Tibial nerve (tissue), 4 donors: ENCODE data around the gene PTGFRN. TPM values are rescaled to one million over a fixed set of nuclear protein-coding genes. Genes with fewer than 3 reads are reported as not detected.

Experiments
- DNase-seq, 2 donors: peaks; one replicate each; pipeline ENCODE4 v3.0.0-alpha.2; 2019; ENCODE audit warnings: low spot score in 2 of 2
- H3K27ac ChIP-seq, 4 donors: fragments of 200-600 bp; sonication (generic) in 3 of 4; one replicate each; pipeline ENCODE4 v1.5.1; 2017 to 2019; ENCODE audit warnings: mild to moderate bottlenecking in 1 of 4
- H3K27me3 ChIP-seq, 2 donors: fragments of 200-600 bp; sonication (generic) in 1 of 2; one replicate each; pipeline versions ENCODE4 v1.5.1 to v1.6.0; 2017 to 2019
- H3K36me3 ChIP-seq, 3 donors: fragments of 200-600 bp; sonication (generic); one replicate each; pipeline ENCODE4 v1.5.1; 2018 to 2019
- H3K4me1 ChIP-seq, 4 donors: fragments of 200-600 bp; sonication (generic) in 3 of 4; one replicate each; pipeline ENCODE4 v1.5.1; 2017 to 2019
- H3K4me3 ChIP-seq, 4 donors: fragments of 200-600 bp; sonication (generic) in 3 of 4; one replicate each; pipeline ENCODE4 v1.5.1; 2017 to 2019; ENCODE audit warnings: mild to moderate bottlenecking in 1 of 4, moderate library complexity in 1 of 4
- H3K9me3 ChIP-seq, 4 donors: fragments of 200-600 bp; sonication (generic) in 3 of 4; one replicate each; pipeline ENCODE4 v1.5.1; 2017 to 2019
- CTCF ChIP-seq, 5 experiments: fragments of 200-600 bp in 3 of 5; fragments of 450-650 bp in 2 of 5; sonication (generic) in 3 of 5; IDR thresholded peaks; one replicate each; pipeline ENCODE4 v1.5.1; 2016 to 2019; ENCODE audit warnings: antibody characterized with exemption in 5 of 5, mild to moderate bottlenecking in 3 of 5, moderate library complexity in 2 of 5
- EP300 ChIP-seq, 2 donors: sonication (generic); formaldehyde crosslinking; IDR thresholded peaks; one replicate each; pipeline ENCODE4 v1.6.1; 2017; ENCODE audit warnings: antibody characterized with exemption in 2 of 2, mild to moderate bottlenecking in 1 of 2
- POLR2A ChIP-seq, 2 donors: fragments of 450-650 bp; IDR thresholded peaks; one replicate each; pipeline ENCODE4 v1.6.1; 2017; ENCODE audit warnings: antibody characterized with exemption in 2 of 2, mild to moderate bottlenecking in 2 of 2, moderate library complexity in 2 of 2
- WGBS, 2 donors: methylation state at CpG; one replicate each; pipeline ENCODE4 v1.1.5; 2018; 5-methylcytosine and 5-hydroxymethylcytosine counted together
- total RNA-seq, 4 donors: library from RNA; depleted of rRNA; stranded (reverse); fragments of >200 nt; gene quantifications; one replicate each; pipeline ENCODE4 v1.1.0, GENCODE V29; 2016

Gene PTGFRN
- total RNA-seq, 4 donors from 2014 or later: 10.2 to 19.0 (median 14.7) TPM

- H3K27me3 ChIP-seq: no peaks in the 10 kb centered on the region
- H3K27ac ChIP-seq: no peak overlapping the region
- peaks cover 0 to 10% (median 0%) of the 10 kb centered on the region in 3 donors for H3K36me3 ChIP-seq
- peaks cover 0 to 8% (median 0%) of the 10 kb centered on the region in 4 donors for H3K4me1 ChIP-seq
- H3K9me3 ChIP-seq: no peaks in the 10 kb centered on the region
- no peak for TF ChIP-seq POLR2A (IDR thresholded peaks at IDR 0.05)
- DNase-seq: no peak
- WGBS, 2 donors: 74 to 79% methylated on average over 5 of the region's 5 CpGs
- H3K4me3 ChIP-seq: no peak overlapping the region
These were observed 35.7 kb downstream of the PTGFRN start for GRCh38 chr1:116945421-116945820.

- H3K27ac ChIP-seq: no peak overlapping the region
- 78 to 80% methylated on average over 1 of the region's 1 CpG for WGBS, 2 donors
- DNase-seq: no peak
- H3K4me1 ChIP-seq: peaks cover 0 to 10% (median 0%) of the 10 kb centered on the region in 4 donors
- no peaks in the 10 kb centered on the region for H3K27me3 ChIP-seq
- no peak overlapping the region for H3K4me3 ChIP-seq
- H3K36me3 ChIP-seq: peaks cover 0 to 10% (median 0%) of the 10 kb centered on the region in 3 donors
- no peaks in the 10 kb centered on the region for H3K9me3 ChIP-seq
- TF ChIP-seq CTCF (IDR thresholded peaks at IDR 0.05) (no peak), EP300 (IDR thresholded peaks at IDR 0.05) (no peak), POLR2A (IDR thresholded peaks at IDR 0.05) (no peak)
These were observed 36.3 kb downstream of the PTGFRN start for GRCh38 chr1:116945996-116946395.

- no peak overlapping the region for H3K4me3 ChIP-seq
- no peak for DNase-seq
- H3K27ac ChIP-seq: no peak overlapping the region
- WGBS, 2 donors: 65 to 66% methylated on average over 5 of the region's 5 CpGs
- no peaks in the 10 kb centered on the region for H3K9me3 ChIP-seq
- H3K27me3 ChIP-seq: no peaks in the 10 kb centered on the region
- peaks cover 0 to 10% (median 0%) of the 10 kb centered on the region in 3 donors for H3K36me3 ChIP-seq
- H3K4me1 ChIP-seq: peaks cover 0 to 10% (median 0%) of the 10 kb centered on the region in 4 donors
- TF ChIP-seq POLR2A (IDR thresholded peaks at IDR 0.05): no peak
- no peak for TF ChIP-seq CTCF (IDR thresholded peaks at IDR 0.05)
- TF ChIP-seq EP300 (IDR thresholded peaks at IDR 0.05): no peak
These were observed 37.6 kb downstream of the PTGFRN start for GRCh38 chr1:116947092-116947860.

GRCh38 chr1:116948046-116948445, 38.3 kb downstream of the PTGFRN start:
- H3K27ac ChIP-seq: no peak overlapping the region
- H3K9me3 ChIP-seq: no peaks in the 10 kb centered on the region
- TF ChIP-seq CTCF (IDR thresholded peaks at IDR 0.05) (no peak), EP300 (IDR thresholded peaks at IDR 0.05) (no peak), POLR2A (IDR thresholded peaks at IDR 0.05) (no peak)
- whole genome bisulfite sequencing, 2 donors: 82 to 83% methylated on average over 5 of the region's 5 CpGs
- H3K4me3 ChIP-seq: no peak overlapping the region
- peaks cover 0 to 10% (median 0%) of the 10 kb centered on the region in 3 donors for H3K36me3 ChIP-seq
- peaks cover 0 to 10% (median 0%) of the 10 kb centered on the region in 4 donors for H3K4me1 ChIP-seq
- no peaks in the 10 kb centered on the region for H3K27me3 ChIP-seq
- DNase-seq: no peak

GRCh38 chr1:116948642-116949041, 38.9 kb downstream of the PTGFRN start:
- TF ChIP-seq CTCF (IDR thresholded peaks at IDR 0.05) (no peak), POLR2A (IDR thresholded peaks at IDR 0.05) (no peak)
- Histone ChIP-seq H3K36me3 (peaks cover 0 to 10% (median 0%) of the 10 kb centered on the region in 3 donors), H3K27ac (no peak overlapping the region), H3K27me3 (no peaks in the 10 kb centered on the region), H3K9me3 (no peaks in the 10 kb centered on the region), H3K4me3 (no peak overlapping the region), H3K4me1 (peaks cover 0 to 10% (median 0%) of the 10 kb centered on the region in 4 donors)
- no peak for DNase-seq
- 95 to 98% methylated on average over 1 of the region's 1 CpG for WGBS, 2 donors
